NK-92 treated with Interleukin-12 subunit alpha and Interleukin-12 subunit beta, amount 100 ng/mL, for 24 hours (cell line): ENCODE measurements around the gene HOXC5.

Experiments
- DNase-seq: peaks from one replicate; lab custom pipeline; 2025; lab: John Stamatoyannopoulos, UW

Gene HOXC5

DNA sequence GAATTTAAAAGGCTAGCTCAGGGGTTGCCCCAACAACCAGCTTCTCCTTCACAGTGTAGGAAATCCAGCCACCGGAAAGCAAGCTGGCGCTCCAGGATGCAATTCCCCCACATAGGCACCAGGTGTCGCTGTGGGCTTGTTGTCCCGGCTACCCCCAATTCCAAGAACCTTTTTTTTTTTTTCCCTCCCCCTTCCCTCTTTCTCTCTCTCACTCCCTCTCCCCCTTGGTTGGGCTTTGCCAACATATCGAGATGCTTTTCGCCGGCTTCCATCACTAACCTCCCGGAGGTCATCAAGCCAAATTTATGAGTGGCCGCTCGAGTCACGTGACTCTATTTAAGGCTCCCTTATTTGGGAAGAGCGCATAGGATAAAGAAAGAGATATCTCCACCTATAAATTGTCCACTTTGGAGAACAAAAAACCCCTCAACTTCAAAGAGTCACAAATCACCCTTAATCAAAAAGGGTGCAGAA, at the start of gene HOXC5:
Gene HOXC5, plus strand, starts transcription at position 424 of the 474 bp plus-strand sequence. CDS start 73 bp downstream, outside the sequence.
- no peak for DNase-seq

DNA sequence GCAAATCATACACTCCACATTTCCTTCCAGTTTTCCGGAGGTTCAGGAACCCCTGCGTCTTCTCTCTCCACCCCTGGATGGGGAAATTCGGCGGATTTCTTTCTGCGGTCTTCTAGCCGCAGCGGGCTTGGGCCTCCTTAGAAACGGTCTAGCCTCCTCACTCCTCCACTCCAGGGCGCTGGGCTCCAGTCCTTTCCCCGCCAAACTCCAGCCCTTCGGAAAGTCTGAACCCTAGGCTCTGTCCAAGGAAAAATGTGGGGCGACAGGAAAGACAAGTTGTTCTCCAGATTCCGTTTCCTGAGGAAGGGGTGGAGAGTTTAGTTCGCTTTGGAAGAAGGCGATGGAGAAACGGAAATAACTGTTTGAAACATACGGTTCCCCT, 49.3 kb upstream of the HOXC5 start:
- no peak for DNase-seq

DNA sequence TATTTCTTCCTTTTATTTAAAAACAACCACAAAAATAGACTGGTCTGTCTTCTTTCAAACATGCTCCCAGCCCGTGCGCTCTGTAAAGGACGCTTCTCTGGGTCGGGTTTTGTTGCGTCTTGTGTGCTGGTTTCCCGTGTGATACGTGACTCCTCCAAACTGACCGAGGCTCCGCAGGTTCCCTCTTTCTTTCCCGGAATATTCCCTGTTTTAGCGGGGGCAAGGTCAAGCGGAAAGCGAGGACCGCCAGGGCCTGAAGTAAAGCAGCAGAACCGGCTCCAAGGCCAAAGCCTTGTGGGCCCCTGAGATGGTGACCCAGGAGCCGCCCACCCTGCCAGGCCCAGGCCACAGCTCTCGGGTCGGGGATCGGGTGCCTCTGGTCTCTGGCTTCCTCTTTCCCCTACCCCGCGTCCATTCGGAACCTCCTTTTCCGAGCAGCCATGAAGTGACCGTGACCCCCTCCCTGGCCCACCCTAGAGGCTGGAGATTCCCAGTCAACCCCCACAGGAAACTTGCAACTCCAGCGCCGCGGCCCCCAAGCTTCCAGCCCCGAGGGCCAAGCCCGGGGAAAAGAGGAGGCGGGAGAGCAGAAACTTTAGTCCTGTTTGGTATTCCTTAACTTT, 48.8 kb upstream of the HOXC5 start:
- no peak for DNase-seq

DNA sequence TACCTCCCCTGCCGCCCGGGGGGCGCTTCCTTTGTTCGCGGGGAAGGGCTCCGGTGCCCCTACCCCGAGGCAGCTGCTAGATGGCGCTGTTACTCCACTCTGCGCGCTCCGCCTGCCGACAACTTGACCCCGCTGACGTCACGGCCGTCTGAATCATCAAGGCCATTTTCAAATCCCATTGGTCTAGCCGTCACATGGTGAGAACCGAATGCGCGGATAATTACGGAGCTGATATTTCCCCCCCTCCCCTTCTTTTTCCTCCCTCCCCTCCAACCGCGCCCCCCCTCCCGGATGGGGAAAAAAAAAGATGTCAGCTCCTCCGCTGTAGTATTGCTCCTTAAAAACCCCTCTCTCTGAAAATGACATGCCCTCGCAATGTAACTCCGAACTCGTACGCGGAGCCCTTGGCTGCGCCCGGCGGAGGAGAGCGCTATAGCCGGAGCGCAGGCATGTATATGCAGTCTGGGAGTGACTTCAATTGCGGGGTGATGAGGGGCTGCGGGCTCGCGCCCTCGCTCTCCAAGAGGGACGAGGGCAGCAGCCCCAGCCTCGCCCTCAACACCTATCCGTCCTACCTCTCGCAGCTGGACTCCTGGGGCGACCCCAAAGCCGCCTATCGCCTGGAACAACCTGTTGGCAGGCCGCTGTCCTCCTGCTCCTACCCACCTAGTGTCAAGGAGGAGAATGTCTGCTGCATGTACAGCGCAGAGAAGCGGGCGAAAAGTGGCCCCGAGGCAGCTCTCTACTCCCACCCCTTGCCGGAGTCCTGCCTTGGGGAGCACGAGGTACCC, 47.8 kb upstream of the HOXC5 start, which contains the start of gene HOXC10:
Gene HOXC10, plus strand, starts transcription at position 246 of the 791 bp plus-strand sequence. Its CDS starts 114 bp downstream, at position 360.
- no peak for DNase-seq

DNA sequence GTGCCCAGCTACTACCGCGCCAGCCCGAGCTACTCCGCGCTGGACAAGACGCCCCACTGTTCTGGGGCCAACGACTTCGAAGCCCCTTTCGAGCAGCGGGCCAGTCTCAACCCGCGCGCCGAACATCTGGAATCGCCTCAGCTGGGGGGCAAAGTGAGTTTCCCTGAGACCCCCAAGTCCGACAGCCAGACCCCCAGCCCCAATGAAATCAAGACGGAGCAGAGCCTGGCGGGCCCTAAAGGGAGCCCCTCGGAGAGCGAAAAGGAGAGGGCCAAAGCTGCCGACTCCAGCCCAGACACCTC, 47.2 kb upstream of the HOXC5 start:
- no peak for DNase-seq

DNA sequence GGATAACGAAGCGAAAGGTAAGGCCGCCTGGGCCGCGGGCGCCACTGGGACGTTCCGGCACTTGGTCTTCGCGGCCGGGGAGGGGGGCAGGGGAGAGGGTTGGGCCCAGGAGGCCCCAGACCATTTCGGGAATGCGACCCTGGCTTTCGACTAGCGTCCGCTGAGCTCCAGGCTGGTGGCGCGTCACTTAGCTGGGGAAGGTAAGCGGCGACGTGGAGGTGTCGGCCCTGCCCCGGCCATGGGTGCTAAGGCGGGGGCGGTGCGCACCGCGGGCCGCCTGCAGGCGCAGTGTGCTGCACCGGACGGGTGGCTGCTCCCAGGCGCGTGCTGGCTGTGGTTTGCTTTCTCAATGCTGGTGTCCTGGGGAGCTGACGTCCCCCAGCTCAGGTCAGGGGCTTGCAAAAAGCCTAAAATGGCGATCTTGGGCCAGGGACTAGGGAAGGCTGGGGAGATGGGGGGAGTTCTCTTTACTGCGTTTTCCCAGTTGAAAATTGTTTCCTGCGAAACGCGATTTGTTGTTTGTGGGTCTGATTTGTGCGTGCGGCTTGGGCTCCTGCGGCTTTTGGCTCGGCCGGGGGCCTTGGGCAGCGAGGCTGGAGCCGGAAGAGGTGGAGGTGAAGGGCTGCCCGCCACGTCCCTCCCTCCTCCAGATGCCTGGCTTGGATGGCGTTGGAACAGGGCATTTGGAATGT, 46.7 kb upstream of the HOXC5 start:
- no peak for DNase-seq

DNA sequence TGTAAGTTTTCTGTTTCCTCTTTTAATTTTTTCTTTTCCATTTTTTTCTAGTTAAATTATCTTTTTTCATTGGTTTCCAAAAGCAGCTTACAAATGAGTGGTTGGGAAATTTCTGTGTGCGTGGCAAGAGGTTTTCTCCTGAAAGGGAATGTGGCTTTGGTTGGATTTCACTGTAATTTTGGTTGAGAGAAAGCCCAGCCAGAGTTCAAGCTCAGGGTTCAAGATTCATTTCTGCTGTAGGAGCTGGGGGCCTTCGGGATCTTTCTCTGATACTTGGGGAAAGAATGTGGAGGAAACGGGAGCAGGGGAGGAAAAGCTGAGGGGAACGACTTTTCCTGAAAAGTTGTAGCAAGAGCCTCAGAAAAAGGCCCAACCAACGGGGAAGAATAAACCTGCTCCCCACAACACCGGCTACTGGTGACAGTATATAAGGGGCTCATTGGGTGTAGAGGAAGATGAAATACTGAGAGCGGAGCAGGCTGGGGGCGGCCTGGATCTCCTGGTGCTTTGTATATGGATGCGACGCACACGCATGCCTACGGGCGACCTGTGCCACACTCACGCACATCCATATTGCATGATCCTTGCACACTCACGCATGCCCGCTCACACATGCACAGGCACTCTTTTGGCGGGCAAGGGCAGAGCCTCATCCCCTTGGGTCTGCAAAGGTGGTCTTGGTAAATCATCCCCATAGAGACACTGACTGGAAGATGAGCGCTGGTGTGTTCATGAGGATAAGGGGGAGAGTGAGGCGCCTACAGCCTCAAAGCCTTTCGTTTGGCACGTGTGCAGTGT, 46.0 kb upstream of the HOXC5 start:
- no peak for DNase-seq

DNA sequence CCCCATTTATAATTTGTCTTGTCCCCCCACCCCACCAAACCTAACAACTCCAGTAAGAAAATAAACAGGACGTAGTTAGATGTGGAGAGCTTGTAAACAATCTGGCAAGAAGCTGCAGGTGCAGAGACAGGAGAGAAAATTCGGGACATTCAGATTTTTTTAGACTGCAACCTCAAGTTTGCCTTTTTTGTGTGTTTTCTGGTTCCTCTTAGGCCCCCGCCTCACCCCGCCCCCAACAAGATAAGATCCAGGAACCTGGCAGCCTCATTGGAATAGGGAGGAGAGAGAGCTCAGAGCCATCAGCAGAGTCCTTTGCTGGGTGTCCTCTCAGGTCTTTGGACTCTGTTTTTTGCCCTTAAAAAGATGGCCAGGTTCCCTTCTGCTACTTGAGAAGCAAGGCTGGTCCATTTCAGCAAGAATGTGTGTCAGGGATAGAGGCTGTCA, 45.0 kb upstream of the HOXC5 start:
- no peak for DNase-seq

DNA sequence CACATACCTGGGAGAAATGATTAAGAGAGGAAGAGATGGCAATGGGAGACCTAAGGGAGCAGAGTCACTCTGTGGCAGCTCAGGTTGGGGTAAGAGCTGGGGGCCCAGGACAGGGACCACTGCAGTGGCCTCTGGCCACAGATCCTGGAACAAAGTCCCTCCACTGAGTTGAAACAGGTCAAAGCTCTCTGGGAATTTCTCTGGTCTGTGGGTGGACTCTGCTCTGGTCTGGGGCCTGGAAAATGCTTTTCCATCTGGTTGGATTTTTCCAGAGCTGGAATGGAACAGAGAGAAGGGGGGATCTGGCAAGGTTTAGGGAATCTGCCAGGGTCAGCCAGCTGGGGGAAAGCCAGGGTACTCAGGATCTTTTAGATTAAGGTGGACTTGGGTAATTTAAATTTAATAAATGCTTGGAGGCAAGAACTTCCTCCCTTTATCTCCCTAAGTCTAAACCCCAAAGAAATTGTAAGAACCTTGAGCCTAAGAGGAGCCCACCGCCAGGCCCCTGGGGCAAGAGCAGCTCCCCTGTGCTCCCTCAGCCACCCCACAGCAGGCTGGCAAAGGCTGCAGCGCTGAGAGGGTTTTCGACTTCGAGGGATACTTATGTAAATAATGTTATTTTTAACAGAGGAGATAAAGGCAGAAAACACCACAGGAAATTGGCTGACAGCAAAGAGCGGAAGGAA, 44.2 kb upstream of the HOXC5 start:
- no peak for DNase-seq

DNA sequence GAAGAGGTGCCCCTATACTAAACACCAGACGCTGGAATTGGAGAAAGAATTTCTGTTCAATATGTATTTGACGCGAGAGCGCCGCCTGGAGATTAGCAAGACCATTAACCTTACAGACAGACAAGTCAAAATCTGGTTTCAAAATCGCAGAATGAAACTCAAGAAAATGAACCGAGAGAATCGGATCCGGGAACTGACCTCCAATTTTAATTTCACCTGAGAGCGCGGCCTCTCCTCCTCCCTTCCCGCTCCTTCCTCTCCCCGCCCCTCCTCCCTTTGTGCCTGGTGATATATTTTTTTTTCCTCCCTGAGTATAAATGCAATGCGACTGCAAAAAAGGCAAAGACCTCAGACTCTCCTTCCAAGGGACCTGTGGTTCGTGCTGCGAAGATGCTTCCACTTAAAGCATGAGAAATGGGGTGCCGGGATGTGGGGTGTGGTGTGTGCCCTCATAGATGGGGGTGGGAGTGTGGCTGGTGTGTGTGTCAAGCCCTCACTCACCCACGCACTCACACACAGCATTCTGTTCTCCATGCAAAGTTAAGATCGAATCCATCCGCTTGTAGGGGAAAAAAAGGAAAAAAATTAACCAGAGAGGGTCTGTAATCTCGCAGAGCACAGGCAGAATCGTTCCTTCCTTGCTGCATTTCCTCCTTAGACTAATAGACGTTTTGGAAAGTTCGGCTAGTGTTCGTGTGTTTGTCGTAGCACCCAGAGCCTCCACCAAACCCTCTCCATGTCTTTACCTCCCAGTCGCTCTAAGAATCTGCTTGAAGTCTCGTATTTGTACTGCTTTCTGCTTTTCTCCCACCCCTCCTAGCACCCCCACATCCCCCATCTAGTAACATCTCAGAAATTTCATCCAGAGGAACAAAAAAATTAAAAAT, 43.4 kb upstream of the HOXC5 start:
- DNase-seq, result no peak

DNA sequence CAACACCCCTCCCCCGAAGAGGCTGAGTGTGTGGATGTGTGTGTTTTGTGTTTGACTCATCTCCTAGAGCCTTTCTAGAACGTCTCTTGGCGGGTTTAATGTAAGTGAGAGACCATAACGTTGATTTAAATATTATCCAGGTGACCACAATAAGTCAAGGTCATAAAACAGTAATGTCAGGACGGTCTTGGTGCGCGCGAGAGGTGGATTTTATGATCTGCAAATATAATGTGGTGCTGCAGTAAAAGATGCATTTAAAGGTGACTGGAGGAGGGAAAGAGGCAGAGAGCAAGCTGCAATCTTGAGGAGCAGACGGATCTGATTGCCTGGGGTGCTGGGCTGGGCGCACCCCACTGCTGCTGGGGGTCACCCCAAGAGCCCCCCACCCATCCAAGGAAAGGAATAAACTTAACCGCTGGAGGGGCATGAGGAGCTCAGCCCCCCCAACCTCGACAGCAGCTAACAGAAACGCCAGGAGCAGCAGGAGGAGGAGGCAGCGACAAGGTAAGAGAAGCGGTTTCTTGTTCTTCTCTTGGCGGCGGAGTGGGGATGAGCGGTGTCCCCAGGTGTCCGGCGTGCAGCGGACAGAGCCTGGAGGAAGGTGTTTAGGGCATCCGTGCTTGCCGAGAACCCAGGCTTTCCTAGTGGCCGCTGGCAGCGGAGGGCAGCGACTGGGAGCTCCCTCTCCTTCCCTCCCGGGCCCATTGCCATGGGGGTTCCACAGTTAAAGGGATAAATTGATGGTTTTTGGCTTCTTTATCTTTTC, 42.4 kb upstream of the HOXC5 start:
- no peak for DNase-seq

DNA sequence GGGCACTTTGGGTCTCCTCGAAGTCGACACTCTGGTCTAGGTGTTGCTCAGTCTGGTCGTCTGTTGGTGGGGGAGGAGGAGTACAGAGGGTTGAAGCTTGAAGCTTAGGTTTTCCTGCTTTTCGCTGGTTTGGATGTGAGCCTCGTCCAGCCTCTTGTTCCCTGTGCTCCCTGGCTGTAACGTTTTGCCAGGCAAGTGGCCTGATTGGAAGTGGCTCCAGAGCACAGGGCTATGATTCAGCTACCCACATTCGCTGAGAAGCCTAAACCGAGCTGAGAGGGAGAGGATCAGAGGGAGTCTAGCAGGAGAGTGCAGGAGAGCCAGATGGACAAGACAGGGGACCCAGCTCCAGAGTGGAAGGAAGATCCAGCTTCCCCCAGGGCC, 41.8 kb upstream of the HOXC5 start:
- DNase-seq, result no peak

DNA sequence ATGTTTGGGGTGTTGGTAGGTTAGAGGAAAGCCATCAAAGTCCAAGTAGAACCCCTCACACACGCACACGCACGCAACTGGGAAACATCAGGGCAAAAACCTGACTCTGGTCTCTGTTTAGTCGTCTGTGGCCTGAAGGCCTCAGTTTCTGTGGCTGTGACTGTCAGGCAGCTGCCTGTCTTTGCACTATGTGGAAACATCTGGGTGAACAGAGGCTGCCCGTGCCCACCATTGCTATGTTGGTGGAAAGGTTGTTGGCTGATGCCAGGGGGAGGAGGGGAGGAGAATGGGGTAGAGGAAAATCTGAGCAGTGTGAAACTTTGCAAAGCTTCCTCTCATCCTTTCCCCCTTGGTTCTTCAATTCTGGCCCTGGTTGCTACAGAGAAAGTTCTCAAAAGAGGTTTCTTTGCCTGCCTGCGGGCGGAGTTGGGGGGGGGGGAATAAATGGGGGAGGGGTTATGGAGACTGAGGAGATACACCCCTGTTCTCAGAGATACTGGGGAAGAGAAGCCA, 40.4 kb upstream of the HOXC5 start:
- no peak for DNase-seq

DNA sequence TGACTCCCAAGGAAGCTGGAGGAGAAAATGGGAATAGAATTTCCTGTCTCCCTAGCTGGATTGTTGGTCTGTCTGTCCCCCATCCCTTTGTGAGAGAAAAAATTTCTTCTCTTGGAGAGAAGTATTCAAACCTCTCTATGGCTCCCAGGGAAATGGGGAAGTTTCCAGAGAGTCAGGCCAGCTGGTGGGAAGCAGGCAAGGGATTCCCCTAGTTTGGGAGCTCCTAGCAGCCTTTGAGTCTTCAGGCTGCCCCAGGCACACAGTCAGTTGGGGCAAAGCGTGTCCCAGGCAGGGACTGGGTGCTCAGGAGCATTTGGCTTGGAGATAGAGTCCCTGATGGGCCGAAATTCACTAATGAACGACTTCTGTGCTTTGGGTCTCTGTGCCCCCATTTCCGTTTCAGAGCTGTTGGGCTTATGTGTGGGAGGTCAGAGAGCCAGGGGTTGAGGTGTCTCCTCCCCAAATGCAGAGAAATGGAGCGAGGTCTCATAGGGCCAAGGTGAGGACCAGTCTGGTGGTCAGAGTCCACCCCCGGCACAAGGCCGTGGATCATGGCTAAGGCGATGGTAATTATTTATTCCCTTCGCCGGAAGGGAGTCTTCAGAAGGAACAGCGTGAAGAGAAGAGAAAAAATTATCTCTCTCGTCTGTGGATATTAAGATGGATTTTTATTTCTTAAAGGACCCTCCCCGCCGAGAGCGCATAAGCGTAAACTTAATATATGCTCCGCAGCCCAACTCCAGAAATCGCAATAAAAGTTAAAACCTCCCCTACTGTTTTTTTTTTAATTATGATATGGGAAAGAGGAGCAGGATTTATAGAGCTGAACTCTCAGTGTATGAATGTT, 39.5 kb upstream of the HOXC5 start:
- DNase-seq, result no peak

DNA sequence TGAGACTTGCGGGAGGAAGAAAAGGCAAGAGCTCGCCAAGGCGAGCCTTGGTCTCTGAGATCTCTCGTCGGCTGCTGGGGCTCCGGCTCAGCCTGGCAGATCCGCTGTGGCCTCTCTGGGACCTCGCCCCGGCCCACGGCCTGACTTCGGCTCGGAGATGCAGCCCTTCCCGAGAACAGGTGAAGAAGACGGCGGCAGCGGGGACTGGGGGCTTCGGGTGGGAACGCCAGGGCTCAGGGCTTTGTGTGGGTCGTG, 38.9 kb upstream of the HOXC5 start:
- DNase-seq, result no peak

DNA sequence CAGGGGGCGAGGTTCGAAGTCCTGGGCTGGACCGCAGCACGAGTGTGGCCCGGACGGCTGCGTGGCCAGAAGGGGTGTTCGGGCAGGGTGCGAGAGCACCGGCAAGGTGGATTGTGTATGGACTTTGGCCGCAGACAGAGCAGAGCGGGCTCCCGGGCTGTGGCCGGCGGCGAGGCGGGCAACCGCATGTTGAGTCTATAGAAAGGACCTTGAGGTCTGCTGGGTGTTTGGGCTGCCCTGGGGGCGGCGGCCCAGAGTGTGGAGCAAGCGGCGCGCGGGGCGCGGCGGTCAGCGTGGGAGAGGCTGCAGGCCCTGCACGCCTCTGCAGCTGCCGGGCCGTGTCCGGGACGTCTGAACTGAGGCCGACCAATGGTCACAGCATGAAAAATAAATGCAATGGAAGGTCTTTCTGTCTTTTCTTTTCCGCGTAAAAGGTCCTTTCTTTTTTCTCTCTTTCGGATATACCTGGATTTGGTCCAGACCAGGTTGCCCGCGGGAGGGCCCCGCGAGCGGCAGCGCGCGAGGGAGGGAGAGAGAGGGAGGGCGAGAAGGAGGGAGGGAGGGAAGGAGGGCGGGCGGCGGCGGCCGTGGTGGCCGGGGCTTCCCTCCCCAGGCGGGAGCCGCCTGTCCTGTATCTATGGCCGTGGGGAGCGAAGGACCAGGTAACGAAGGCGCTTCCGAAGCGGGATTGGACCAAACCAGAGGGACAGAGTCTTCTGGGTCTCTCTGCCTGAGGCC, 38.4 kb upstream of the HOXC5 start:
- DNase-seq, result no peak

DNA sequence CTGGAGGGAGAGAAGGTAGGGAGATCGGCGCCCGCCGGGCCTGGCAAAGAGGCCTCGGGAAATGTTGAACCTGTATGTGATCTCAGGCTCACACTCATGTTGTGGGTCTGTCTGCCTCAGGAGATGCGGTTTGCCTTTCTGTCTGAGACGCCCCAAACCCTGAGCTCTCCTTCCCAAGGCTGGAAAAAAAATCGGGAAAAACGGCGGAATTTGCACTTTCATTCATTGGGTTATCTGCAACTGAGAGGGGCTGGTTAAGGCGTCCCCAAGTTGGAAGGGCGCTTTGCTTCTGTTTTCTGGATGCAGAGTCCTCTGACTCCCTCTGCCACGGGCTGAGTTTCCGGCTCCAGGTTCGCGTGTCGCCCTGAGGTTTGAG, 37.9 kb upstream of the HOXC5 start:
- DNase-seq, result no peak
